ENCODE results near the gene CLEC2A.

DNA sequence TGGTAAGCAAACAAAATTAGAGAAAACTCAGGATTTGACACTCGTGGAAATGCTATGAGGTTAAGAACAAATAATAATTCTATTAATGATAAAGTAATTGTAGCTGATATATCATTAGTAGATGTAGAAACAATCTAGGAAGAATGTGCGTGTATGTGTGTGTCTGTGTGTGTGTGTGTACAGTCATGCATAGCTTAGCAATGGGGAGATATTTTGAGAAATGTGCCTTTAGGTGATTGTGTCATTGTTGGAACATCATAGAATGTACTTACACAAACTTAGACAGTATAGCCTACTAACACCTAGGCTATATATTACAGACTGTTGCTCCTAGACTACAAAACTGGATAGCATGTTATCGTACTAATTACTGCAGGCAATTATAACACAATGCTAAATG is 5.3 kb downstream of the CLEC2A start:
- TF ChIP-seq, protein P1, sequence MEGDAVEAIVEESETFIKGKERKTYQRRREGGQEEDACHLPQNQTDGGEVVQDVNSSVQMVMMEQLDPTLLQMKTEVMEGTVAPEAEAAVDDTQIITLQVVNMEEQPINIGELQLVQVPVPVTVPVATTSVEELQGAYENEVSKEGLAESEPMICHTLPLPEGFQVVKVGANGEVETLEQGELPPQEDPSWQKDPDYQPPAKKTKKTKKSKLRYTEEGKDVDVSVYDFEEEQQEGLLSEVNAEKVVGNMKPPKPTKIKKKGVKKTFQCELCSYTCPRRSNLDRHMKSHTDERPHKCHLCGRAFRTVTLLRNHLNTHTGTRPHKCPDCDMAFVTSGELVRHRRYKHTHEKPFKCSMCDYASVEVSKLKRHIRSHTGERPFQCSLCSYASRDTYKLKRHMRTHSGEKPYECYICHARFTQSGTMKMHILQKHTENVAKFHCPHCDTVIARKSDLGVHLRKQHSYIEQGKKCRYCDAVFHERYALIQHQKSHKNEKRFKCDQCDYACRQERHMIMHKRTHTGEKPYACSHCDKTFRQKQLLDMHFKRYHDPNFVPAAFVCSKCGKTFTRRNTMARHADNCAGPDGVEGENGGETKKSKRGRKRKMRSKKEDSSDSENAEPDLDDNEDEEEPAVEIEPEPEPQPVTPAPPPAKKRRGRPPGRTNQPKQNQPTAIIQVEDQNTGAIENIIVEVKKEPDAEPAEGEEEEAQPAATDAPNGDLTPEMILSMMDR (IDR thresholded peaks at IDR 0.05; ENCODE audit: low read length) = no peak
- no peak for TF ChIP-seq EZH2 (IDR thresholded peaks at IDR 0.05; ENCODE audit: borderline replicate concordance, low read length)
